GM21423 (cell line): ENCODE data around the gene LYSMD2.

Experiments
- ATAC-seq: cut with Tn5 transposase; IDR thresholded peaks from one replicate; pipeline ENCODE4 v1.9.1; 2021; ENCODE audit warnings: mild to moderate bottlenecking, moderate library complexity; ENCODE audit not compliant: unreplicated experiment

Gene LYSMD2

GRCh38 chr15:51720201-51720995, 17.1 kb downstream of the LYSMD2 start:
- no peak for ATAC-seq

GRCh38 chr15:51718746-51719145, 18.7 kb downstream of the LYSMD2 start:
- ATAC-seq = no peak

GRCh38 chr15:51718219-51718618, 19.2 kb downstream of the LYSMD2 start:
- ATAC-seq = no peak

- no peak for ATAC-seq
These were observed 22.5 kb downstream of the LYSMD2 start for GRCh38 chr15:51714911-51715310.

GRCh38 chr15:51714162-51714561, 23.3 kb downstream of the LYSMD2 start:
- no peak for ATAC-seq

GRCh38 chr15:51709031-51709430, 28.4 kb downstream of the LYSMD2 start:
- no peak for ATAC-seq

- ATAC-seq = no peak
These were observed 29.4 kb downstream of the LYSMD2 start for GRCh38 chr15:51708013-51708412.

GRCh38 chr15:51706926-51707608, 30.4 kb downstream of the LYSMD2 start:
- ATAC-seq = no peak

- no peak for ATAC-seq
These were observed 31.2 kb downstream of the LYSMD2 start for GRCh38 chr15:51706291-51706690.

- no peak for ATAC-seq
These were observed 34.7 kb downstream of the LYSMD2 start for GRCh38 chr15:51702710-51703109.

- ATAC-seq = no peak
These were observed 38.1 kb downstream of the LYSMD2 start for GRCh38 chr15:51699373-51699772.

GRCh38 chr15:51697163-51697562, 40.3 kb downstream of the LYSMD2 start:
- ATAC-seq = no peak

- ATAC-seq = no peak
These were observed 40.9 kb downstream of the LYSMD2 start for GRCh38 chr15:51696566-51696965.

GRCh38 chr15:51692154-51692553, 45.3 kb downstream of the LYSMD2 start:
- no peak for ATAC-seq

- no peak for ATAC-seq
These were observed 48.6 kb downstream of the LYSMD2 start for GRCh38 chr15:51688863-51689262.

- ATAC-seq = no peak
These were observed 49.9 kb downstream of the LYSMD2 start for GRCh38 chr15:51687565-51687964.

GRCh38 chr15:51681303-51681963, 56.0 kb downstream of the LYSMD2 start, which contains the start of gene SCG3:
Gene SCG3 (plus strand): TSS chr15:51681503. CDS start chr15:51681756, 253 bp downstream.
- no peak for ATAC-seq

GRCh38 chr15:51680321-51680720, 57.1 kb downstream of the LYSMD2 start:
- no peak for ATAC-seq

- no peak for ATAC-seq
These were observed 59.4 kb downstream of the LYSMD2 start for GRCh38 chr15:51678096-51678495.

GRCh38 chr15:51677452-51677851, 60.0 kb downstream of the LYSMD2 start:
- ATAC-seq = no peak

GRCh38 chr15:51677021-51677420, 60.4 kb downstream of the LYSMD2 start:
- no peak for ATAC-seq

- ATAC-seq = no peak
These were observed 62.2 kb downstream of the LYSMD2 start for GRCh38 chr15:51675234-51675633.
